Upper lobe of left lung (tissue), 4 donors: Measurements from ENCODE around the gene UBL4A.

Experiments
- POLR2A ChIP-seq, 4 donors: fragments of 450-650 bp; IDR thresholded peaks; one replicate each; pipeline ENCODE4 v1.5.1; 2016 to 2017; ENCODE audit warnings: antibody characterized with exemption in 4 of 4, mild to moderate bottlenecking in 2 of 4
- TF ChIP-seq, protein P1 (sequence below), 6 experiments: fragments of 450-650 bp in 4 of 6; fragments of 200-600 bp in 2 of 6; sonication (generic) in 2 of 6; IDR thresholded peaks; one replicate each; pipeline ENCODE4 v1.5.1; 2016 to 2019; ENCODE audit warnings: antibody characterized with exemption in 6 of 6

GRCh38 chrX:154530286-154530685, 43.9 kb upstream of the UBL4A start:
- TF ChIP-seq, protein P1, sequence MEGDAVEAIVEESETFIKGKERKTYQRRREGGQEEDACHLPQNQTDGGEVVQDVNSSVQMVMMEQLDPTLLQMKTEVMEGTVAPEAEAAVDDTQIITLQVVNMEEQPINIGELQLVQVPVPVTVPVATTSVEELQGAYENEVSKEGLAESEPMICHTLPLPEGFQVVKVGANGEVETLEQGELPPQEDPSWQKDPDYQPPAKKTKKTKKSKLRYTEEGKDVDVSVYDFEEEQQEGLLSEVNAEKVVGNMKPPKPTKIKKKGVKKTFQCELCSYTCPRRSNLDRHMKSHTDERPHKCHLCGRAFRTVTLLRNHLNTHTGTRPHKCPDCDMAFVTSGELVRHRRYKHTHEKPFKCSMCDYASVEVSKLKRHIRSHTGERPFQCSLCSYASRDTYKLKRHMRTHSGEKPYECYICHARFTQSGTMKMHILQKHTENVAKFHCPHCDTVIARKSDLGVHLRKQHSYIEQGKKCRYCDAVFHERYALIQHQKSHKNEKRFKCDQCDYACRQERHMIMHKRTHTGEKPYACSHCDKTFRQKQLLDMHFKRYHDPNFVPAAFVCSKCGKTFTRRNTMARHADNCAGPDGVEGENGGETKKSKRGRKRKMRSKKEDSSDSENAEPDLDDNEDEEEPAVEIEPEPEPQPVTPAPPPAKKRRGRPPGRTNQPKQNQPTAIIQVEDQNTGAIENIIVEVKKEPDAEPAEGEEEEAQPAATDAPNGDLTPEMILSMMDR (IDR thresholded peaks at IDR 0.05): no peak
- TF ChIP-seq POLR2A (IDR thresholded peaks at IDR 0.05): no peak
